ENCODE data around the gene ELP4.

Gene ELP4

DNA sequence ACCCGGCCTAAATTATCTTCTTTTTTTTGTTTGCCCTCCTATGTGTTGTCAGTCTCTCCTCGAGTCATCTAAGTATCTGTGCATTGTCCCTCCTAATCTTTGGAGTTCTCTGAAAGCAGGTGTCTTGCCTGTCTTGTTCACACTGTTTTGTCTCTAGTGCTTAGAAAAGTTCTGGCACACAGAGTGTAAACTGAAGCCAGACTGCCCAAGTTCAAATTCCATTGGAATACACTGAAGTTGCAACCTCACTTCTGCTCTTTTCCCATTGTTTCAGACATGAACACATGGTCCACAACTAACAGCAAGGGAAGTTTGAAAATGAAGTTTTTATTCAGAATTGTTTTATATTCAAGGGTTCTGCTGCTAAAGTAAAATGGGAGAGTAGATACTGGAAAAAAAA lies 262.8 kb downstream of the ELP4 start:
- DNase-seq (ENCODE audit: low read depth in 2 of 2), result no peak

DNA sequence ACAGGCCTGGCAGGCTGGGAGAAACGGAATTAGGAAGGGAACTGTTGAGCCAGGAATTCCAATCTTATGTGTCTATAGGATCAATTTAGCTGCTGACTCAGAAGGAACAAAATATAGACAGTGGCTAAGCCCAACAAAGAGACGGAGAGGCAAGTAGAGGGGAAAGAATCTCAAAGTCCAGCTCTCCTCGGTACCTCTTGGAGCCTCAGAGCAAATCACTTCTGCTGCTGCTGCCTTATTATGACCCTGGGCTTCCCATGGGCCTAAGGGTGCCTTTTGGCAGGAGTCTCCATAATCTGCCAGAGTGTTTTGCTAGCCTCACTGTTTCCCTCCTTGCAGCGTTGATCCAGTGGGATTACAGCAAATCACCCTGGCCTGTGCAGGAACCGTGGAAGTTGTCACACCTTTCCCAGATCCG lies 269.8 kb downstream of the ELP4 start:
- no peak for DNase-seq (ENCODE audit: low read depth in 2 of 2)

DNA sequence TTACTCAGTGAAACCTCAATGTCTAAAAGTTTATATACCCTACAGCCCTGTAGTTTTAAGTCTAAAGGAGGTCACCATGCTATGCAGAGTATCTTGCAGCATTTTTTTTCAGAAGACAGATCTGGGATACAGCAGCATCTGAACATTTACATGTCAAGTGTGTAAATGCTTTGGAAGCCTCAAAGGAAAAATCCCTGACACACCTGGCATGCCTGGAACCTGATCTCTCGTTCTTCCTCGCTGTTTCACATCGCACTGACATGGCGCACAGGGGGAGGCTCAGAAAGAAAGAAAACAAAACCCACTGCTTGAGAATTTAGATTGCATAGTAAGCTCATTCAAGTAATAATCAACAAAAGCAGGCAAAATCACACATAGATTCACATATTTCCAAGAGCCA lies 270.5 kb downstream of the ELP4 start:
- no peak for DNase-seq (ENCODE audit: low read depth in 2 of 2)

DNA sequence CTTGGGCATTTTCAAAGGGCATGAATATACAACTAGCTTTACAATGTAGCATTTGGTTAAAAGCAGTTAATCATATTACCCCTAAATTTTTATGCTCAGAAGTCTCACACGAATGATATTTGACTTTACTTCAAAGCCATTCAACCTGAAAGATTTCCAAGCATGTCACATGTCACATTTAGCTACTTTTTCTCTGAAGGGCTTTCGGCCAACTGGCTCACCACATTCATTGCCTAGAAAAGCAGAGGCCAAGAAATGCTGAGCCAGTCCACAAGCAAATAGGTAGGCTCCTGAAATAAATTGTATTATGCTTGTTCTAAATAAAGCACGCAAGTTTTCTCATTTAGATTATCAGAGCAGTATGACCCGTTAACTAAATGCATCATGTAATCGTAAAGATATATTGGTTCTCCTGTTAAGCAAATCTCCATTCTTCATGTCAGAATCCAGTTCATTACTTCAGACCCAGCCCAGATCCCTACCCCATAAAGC lies 271.0 kb downstream of the ELP4 start:
- DNase-seq (ENCODE audit: low read depth in 2 of 2), result no peak

DNA sequence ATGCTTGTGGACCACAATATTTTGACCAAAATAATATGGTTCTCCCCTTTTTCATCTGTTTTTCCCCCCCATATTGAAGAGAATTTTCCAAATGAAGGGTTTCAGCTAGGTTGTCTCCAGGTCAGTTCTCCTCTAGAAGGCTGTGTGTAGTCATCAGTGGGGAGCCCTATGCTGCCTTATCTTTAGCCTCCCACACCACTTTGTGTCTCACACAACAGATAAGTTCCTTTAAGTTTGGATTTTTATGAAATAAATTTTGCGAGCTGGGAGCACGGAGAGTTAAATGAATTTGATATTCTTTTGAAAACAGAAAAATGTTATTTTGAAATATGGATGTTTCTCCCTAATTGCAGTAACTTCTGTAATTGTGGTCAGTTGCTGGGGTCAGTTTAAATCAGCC lies 272.7 kb downstream of the ELP4 start:
- no peak for DNase-seq (ENCODE audit: low read depth in 2 of 2)

DNA sequence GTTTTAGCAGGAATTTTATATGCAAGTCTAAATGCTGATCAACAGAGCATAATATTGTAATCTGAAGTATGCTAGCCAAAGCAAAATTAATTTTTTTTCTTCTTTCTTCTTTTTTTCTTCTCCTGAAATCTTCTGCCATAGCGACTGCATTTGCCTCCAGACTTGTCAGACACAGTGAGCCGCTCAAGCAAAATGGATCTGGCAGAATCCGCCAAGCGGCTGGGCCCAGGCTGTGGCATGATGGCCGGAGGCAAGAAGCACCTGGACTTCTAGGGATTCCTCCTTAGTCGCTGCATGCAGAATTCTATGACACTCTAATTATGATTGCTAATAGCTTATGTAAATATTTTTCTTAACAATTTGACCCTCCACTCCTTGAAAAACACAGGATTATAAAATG lies 273.7 kb downstream of the ELP4 start:
- no peak for DNase-seq (ENCODE audit: low read depth in 2 of 2)

DNA sequence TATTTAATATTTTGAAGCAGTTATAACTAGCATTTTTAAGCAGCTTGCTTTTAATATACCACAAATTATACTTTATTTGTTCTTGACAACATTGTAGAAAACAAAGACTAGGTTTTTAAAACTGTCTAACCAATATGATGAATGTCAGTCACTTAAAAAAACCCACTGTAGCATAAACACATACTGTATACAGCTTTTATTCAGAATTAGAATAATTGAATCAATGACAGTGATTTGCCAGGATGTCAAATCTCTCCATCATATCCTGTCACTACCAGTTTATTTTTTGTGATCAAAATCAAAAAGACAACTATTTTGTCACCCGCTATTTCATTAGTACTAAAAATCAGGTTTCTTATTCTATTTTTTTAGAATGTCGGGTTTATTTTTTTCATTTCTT lies 275.0 kb downstream of the ELP4 start:
- no peak for DNase-seq (ENCODE audit: low read depth in 2 of 2)

DNA sequence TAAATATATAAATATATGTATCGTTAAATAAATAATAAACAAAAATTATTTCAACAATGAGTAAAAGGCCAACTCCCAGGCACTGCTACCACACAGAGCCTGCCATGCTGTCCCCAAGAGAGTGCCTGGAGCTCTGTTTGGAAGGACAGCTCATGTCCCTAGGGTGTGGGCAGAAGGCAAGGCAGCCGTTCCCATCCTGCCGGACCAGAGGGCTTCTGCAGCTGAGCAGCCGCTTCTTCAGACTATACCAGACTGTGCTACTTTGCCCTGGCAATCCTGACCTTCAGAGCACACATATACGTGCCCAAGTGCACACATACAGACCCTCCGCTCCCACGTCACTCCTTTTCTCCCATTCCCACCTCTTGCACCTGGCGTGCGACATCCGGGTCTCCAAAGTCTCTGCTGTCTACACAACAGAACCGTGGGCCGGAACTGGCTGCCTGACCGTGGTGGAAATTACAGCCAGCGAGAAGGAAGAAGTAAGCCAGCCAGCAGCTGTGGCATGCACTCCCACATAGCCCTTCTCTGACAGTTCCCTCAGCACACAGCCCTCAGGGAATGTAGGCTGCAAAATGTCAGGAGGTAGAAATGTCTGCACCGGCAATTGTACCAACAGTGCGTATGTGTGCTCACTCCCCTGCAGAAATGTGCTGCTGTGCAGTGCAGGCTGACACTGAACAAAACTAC lies 277.6 kb downstream of the ELP4 start:
- no peak for DNase-seq (ENCODE audit: low read depth in 2 of 2)

DNA sequence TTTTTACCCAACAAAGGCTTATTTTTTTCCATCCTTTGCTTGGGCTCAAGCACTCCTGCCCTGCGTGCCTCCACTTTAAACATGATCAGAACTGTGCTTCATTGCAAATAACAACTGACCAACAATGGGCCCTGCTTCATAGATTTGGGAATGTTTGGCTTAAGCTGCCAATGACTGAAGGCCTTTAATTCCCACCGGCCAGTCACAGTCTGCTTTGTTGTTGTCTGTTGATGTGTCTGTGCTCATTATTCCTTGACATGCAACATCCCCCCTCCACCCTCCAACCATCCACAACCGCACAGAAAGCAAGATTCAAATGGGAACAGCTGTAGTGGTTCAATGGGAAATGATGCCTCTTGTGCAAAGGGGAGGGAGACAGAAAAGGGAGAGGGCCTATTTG lies 278.5 kb downstream of the ELP4 start:
- no peak for DNase-seq (ENCODE audit: low read depth in 2 of 2)

DNA sequence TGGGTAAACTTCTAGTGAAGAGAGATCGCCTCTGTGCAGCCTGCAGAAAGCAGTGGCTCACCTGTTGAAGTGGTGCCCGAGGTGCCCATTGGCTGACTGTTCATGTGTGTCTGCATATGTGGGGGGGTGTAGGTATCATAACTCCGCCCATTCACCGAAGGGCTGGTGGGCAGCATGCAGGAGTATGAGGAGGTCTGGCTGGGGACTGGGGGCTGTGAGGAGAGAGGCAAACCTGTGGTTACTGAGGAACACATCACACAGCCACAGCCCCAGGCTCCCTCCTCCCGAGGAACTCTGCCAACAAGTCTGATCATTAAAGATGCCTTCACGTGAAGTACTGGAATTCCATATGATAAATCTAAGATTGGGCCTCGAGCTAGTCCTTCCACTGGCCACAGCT lies 281.1 kb downstream of the ELP4 start:
- DNase-seq (ENCODE audit: low read depth in 2 of 2), result no peak

DNA sequence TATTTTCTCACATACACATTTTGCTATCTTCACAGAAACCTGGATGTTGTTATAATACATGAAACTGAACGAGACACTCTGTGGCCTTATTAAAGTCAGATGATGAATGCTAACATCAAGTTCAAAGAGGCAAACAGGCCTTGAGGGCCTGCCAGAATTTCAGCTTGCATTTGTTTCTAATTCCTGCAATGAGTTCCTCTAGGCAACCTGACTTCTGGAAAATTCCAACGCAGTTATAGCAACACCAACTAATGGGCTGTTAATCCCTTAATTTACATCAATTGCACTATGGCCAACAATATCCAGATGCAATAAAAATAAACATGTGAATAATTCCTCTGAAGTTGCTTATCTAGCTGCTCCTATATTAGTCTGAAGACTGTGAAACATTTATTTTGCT lies 282.5 kb downstream of the ELP4 start:
- no peak for DNase-seq (ENCODE audit: low read depth in 2 of 2)

DNA sequence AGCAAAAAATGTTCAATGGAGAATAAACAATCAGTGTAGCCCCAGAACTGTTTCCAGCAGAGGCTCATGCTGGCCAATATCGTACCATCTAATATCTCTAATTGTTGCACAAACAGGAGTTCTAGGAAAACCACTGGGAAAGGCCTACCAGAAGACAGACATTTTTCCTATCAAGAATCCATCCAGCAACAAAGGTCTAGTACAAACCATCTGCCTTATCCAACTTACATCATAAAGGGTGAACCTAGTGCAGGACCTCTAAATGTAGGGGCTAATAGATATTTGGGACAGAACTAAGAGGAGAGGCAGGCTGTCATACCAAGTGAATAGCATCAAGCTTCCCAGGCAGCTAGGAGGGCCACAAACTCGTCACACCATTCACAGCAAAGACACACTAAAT lies 282.9 kb downstream of the ELP4 start:
- DNase-seq (ENCODE audit: low read depth in 2 of 2), result no peak

DNA sequence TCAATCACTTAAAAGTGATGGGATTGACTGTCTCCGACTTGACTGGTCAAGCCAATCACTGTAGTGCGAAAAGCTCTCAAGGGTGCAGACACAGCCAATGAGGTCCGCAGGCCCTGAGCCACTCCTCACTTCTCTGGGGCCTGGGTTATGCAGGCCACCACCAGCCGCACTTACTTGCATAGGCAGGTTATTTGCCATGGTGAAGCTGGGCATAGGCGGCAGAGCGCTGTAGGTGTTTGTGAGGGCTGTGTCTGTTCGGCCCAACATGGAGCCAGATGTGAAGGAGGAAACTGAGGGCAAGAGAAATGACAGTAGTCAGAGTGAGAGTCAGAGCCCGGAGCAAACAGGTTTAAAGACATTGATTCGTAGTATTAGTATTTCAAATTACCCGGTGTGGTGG lies 283.7 kb downstream of the ELP4 start:
- no peak for DNase-seq (ENCODE audit: low read depth in 2 of 2)

DNA sequence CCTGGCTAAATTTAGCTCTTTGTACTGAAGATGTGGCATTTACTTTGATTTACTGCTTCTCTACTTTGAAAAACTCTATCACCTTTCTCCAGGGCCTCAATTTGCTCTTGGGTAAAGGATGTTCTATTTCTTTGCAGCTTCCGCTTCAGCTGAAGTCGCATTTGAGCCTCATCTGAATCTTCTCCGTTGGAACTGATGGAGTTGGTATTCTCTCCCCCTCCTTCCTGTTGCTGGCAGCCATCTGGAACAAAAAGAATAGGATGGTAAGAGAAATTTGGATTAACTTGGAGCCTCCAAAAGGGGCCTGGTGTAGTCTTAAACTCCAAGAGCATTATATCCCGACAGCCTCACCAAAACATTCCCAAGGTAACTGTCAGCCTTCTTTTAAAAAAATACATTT lies 285.0 kb downstream of the ELP4 start:
- no peak for DNase-seq (ENCODE audit: low read depth in 2 of 2)

DNA sequence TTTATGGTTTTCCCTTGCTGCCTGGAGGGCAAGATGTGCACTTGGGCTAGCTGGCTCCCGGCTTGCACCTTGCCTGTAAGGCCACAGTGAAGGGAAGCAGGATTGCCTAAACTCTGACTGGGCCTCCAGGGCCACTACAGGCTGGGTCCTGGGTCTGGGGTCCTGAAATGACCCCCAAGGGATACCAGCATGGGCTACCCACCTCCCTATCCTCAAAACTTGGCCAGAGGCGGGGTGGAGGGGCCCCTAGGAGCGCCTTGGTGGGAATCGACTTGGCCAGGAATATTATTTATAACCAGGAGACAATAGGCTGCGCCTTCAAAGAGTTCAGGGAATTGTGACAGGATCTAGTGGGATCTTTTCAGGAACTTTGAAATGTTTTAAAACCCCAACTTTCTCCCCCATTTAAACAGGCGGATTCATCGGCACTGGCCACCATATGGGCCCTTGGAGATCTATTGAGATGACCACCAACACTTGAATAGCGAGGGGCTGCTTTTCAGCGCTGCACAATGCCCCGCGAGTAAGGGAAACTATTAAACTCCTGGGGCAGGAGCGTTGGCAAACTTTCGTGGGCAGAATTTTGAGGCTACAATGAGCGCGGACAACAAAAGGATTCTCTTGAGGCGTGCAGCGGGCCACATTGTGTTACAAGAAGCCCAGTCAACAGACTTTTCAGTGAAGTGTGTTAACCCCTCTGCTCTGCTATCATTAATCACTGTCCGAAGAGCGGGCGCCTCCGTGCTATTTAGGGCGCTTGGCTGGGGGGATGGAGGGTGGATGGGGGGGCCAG lies 286.3 kb downstream of the ELP4 start:
- no peak for DNase-seq (ENCODE audit: low read depth in 2 of 2)

DNA sequence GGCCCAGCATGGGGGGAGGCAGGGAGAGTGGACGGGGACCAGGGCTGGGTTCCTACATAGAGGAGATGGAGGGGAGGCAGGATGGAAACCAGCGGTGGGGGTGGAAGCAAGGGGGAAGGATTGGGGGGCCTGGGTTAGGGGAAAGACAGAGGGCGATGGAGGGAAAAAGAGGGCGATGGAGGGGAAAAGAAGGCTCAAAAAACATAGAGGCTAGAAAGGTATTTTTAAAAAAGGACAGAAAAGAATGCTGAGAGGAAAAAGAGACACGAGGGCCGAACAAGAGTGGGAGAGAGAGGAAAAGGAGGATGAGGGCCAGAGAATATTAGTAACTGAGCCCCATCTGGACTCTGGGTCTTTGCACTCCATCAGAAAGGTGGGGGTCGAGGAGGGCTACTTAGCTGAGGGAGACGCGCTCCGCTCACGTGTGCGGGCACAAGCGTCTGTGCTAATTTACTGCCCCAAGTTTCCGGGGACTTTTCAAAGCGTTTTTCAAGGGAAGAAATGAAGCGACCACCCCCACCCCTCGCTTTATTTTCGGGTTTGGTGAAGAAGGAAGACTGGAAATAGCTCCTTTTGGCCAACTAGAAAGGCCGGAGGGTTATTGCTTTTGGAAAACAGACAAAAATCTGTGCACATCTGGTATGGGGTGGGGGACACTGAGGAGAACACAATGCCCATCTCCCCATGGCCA lies 287.1 kb downstream of the ELP4 start:
- DNase-seq (ENCODE audit: low read depth in 2 of 2), result no peak

DNA sequence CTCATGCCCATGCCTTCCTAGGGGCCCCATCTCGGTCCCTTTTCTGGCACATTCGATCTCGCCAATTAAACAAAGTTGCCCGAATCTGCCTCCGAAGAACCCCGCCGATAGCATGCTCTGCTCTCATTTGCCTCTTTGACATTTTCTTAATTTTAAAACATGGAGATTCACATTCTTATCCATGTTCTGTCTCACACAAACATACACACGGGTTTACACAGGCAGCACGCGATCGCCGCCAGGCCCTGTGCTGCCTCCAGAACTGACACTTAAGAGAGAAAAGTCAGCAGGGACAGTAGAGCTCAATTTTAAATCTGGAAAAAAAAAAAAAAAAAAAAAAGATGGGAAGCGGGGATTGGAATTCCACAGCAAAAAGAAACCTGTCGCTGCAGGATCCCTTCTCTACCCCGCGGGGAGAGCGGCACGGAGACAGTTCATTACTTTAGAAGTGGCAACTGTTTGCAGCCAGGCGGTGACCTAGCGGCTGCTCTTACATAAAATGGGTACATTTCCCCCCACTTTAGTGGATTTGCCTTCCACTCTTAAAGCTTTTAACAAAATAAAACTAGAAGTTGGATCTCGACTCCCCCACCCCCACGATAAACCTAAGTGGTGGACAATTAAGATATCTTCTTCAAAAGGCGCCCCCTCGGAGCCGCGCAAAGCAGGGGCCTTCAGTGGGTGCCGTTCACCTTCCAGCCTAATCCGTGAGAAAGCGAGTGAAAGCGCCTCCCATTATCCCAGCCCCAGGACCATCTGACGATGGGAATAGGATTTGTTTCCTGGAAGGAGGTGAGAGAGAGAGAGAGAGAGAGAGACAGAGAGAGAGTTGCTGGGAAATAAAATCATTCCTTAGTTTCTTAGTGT lies 287.9 kb downstream of the ELP4 start:
- DNase-seq (ENCODE audit: low read depth in 2 of 2), result no peak

DNA sequence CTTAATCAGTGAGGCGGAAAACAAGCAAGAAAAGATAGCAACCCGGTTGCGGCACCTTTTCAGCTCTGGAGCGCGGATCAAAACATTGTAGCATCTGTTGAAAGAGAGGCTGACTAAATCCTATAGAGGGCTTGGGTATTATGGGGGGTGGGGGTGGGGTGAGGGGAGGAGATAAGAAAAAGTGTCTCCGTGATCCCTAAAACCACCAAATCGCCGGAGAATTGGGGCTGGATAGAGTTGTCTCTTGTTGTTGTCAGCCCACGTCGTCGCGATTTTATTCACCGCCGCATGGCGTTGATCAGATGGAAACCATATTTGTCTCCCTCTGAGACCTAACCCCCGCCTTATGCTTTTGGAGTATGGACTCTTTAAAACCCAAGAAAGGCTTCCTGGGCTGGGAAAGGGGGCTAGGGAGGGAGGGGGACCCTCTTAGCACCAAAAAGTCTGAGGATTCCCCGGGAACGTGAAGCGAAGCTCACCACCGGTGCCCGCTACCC lies 288.5 kb downstream of the ELP4 start:
- DNase-seq (ENCODE audit: low read depth in 2 of 2), result no peak

DNA sequence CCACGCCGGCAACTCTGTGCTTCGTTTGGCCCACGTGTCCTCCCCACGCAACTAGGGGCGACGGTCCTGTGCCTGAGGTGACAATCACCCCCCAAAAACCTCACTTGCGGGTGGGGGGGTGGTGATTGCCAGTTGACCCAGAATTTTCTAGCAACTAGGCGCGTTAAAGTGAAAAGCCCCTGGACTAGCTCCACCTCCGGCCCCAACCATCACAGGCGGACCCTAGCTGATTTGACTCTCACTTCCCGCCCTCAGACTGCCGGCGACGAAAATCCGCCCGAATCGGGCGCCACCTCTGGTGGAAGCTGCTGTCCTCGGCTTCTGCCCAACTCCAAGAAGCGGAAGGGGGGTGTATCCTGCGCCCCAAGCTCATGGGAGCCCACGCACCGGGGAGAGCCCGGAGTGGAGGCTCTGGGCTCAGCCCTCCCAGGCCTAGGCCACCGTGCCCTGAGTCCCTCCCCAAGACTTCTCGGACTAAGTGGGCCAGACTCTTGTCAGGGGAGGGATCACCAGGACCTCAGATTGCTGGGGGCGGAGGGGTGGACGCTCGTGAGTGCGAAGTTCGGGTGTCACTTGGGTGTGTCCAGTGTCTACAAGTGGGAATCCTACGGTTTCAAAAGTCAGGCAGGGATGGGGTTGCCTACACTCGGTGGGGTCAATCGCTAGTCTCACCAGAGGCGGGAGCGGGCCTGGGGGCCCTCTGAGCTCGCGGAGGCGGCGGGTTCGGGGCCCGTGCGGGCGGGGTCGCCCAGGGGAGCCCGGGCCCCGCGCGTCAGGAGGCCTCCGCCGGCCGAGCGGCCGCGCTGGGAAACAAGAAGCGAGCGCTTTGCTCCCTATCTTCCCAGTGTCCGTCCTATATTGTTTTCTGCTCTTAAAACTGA lies 289.2 kb downstream of the ELP4 start:
- no peak for DNase-seq (ENCODE audit: low read depth in 2 of 2)

All from stimulated activated CD8-positive, alpha-beta memory T cell treated with anti-CD3 and anti-CD28 coated beads, Interleukin-7, amount 100 ng/mL, for 1 hour (primary cell).